ENCODE results near the gene USPL1. TPM values are rescaled to one million over a fixed set of nuclear protein-coding genes. Genes with fewer than 3 reads are reported as not detected.

Gene USPL1
- polyA plus RNA-seq, 1 donor (not counting 4 experiments of a cell fraction or from before 2014, with no cell fraction given), result 12.3 TPM

GRCh38 chr13:30622551-30622950 is 4.8 kb downstream of the USPL1 start:
- no peaks in the 10 kb centered on the region for H3K27me3 ChIP-seq (ENCODE audit: control insufficient read depth, extremely low read depth, insufficient read depth, low read length)
- peaks cover 17% of the 10 kb centered on the region for H3K4me1 ChIP-seq (ENCODE audit: control insufficient read depth, extremely low read depth, insufficient read depth, low read length)
- H3K79me2 ChIP-seq (ENCODE audit: control insufficient read depth, insufficient read depth, low read length), result peaks cover 75% of the 10 kb centered on the region
- dilution Hi-C loops (cut with MboI; ENCODE audit: extremely low pct_ligation_motif_present, low sequenced_read_pairs), result no loop called here
- H3K36me3 ChIP-seq (ENCODE audit: control insufficient read depth in 2 of 2, extremely low read depth in 1 of 2, insufficient read depth in 2 of 2, low read length in 2 of 2), result peaks cover 5 to 8% of the 10 kb centered on the region in 2 experiments
- H3K9ac ChIP-seq (ENCODE audit: control insufficient read depth, extremely low read depth, insufficient read depth, low read length), result no peak overlapping the region
- H3K9me3 ChIP-seq (ENCODE audit: control insufficient read depth, low read depth, low read length), result no peaks in the 10 kb centered on the region
- FAIRE-seq (no peak), DNase-seq (ENCODE audit: low read depth, low spot score) (no peak)
- H3K4me2 ChIP-seq (ENCODE audit: control insufficient read depth, extremely low read depth, insufficient read depth, low read depth, low read length), result no peak overlapping the region
- no peak overlapping the region for H2AFZ ChIP-seq (ENCODE audit: control insufficient read depth, low read length)
- TF ChIP-seq EZH2 (IDR thresholded peaks at IDR 0.05; ENCODE audit: low read length) (no peak), CTCF (optimal IDR thresholded peaks at IDR 0.05 in 1 of 3, IDR thresholded peaks at IDR 0.05 in 1 of 3, conservative IDR thresholded peaks at IDR 0.05 in 1 of 3; ENCODE audit: extremely low read depth in 1 of 3, insufficient read depth in 2 of 3, low read length in 3 of 3) (no peak)
- H4K20me1 ChIP-seq (ENCODE audit: control insufficient read depth, extremely low read depth, insufficient read depth, low read length), result peaks cover 2% of the 10 kb centered on the region
- no peak overlapping the region for H3K4me3 ChIP-seq (ENCODE audit: control insufficient read depth in 2 of 3, extremely low read depth in 1 of 3, insufficient read depth in 2 of 3, low read depth in 1 of 3, low read length in 3 of 3)
- H3K9me1 ChIP-seq (ENCODE audit: control insufficient read depth, extremely low read depth, insufficient read depth, low read length), result no peaks in the 10 kb centered on the region
- no peak overlapping the region for H3K27ac ChIP-seq (ENCODE audit: control insufficient read depth, insufficient read depth, low read length)

GRCh38 chr13:30623392-30623791 is 5.7 kb downstream of the USPL1 start:
- no peak overlapping the region for H3K27ac ChIP-seq (ENCODE audit: control insufficient read depth, insufficient read depth, low read length)
- peaks cover 70% of the 10 kb centered on the region for H3K79me2 ChIP-seq (ENCODE audit: control insufficient read depth, insufficient read depth, low read length)
- H4K20me1 ChIP-seq (ENCODE audit: control insufficient read depth, extremely low read depth, insufficient read depth, low read length), result peaks cover 2% of the 10 kb centered on the region
- no peaks in the 10 kb centered on the region for H3K9me1 ChIP-seq (ENCODE audit: control insufficient read depth, extremely low read depth, insufficient read depth, low read length)
- TF ChIP-seq CTCF (optimal IDR thresholded peaks at IDR 0.05 in 1 of 3, IDR thresholded peaks at IDR 0.05 in 1 of 3, conservative IDR thresholded peaks at IDR 0.05 in 1 of 3; ENCODE audit: extremely low read depth in 1 of 3, insufficient read depth in 2 of 3, low read length in 3 of 3), result no peak
- TF ChIP-seq EZH2 (IDR thresholded peaks at IDR 0.05; ENCODE audit: low read length), result no peak
- H3K27me3 ChIP-seq (ENCODE audit: control insufficient read depth, extremely low read depth, insufficient read depth, low read length), result no peaks in the 10 kb centered on the region
- peaks cover 17% of the 10 kb centered on the region for H3K4me1 ChIP-seq (ENCODE audit: control insufficient read depth, extremely low read depth, insufficient read depth, low read length)
- H3K4me2 ChIP-seq (ENCODE audit: control insufficient read depth, extremely low read depth, insufficient read depth, low read depth, low read length), result no peak overlapping the region
- H3K36me3 ChIP-seq (ENCODE audit: control insufficient read depth in 2 of 2, extremely low read depth in 1 of 2, insufficient read depth in 2 of 2, low read length in 2 of 2), result peaks cover 5 to 8% of the 10 kb centered on the region in 2 experiments
- DNase-seq (ENCODE audit: low read depth, low spot score) (no peak), FAIRE-seq (no peak)
- no peak overlapping the region for H3K9ac ChIP-seq (ENCODE audit: control insufficient read depth, extremely low read depth, insufficient read depth, low read length)
- H2AFZ ChIP-seq (ENCODE audit: control insufficient read depth, low read length), result no peak overlapping the region
- H3K4me3 ChIP-seq (ENCODE audit: control insufficient read depth in 2 of 3, extremely low read depth in 1 of 3, insufficient read depth in 2 of 3, low read depth in 1 of 3, low read length in 3 of 3), result no peak overlapping the region
- dilution Hi-C loops (cut with MboI; ENCODE audit: extremely low pct_ligation_motif_present, low sequenced_read_pairs), result no loop called here
- no peaks in the 10 kb centered on the region for H3K9me3 ChIP-seq (ENCODE audit: control insufficient read depth, low read depth, low read length)

Measured in keratinocyte (primary cell).